ENCODE measurements around the gene SLC49A4.

- no peak for TF ChIP-seq CTCF (conservative IDR thresholded peaks at IDR 0.05; ENCODE audit: low read depth, low read length)
- TF ChIP-seq EZH2 (IDR thresholded peaks at IDR 0.05; ENCODE audit: borderline replicate concordance, low read depth, low read length, poor library complexity, severe bottlenecking): no peak
Observed at GRCh38 chr3:122828281-122828680, 33.4 kb downstream of the SLC49A4 start.
